HG02759 (cell line): Measurements from ENCODE around the gene C9orf153.
"Not testable (repeated sequence)": the region's sequence is repeated elsewhere in the genome, so short reads cannot be mapped to it uniquely, and the experiment has no call there.

Source experiments
- ATAC-seq: cut with Tn5 transposase; IDR thresholded peaks from one replicate; pipeline ENCODE4 v1.9.1; 2021; ENCODE audit warnings: mild to moderate bottlenecking, moderate library complexity; ENCODE audit not compliant: unreplicated experiment

The C9orf153 gene

GRCh38 chr9:86193088-86193487, 66.4 kb downstream of the C9orf153 start:
- ATAC-seq = no peak

GRCh38 chr9:86190700-86191099, 68.8 kb downstream of the C9orf153 start:
- ATAC-seq = not testable (repeated sequence)

DNA sequence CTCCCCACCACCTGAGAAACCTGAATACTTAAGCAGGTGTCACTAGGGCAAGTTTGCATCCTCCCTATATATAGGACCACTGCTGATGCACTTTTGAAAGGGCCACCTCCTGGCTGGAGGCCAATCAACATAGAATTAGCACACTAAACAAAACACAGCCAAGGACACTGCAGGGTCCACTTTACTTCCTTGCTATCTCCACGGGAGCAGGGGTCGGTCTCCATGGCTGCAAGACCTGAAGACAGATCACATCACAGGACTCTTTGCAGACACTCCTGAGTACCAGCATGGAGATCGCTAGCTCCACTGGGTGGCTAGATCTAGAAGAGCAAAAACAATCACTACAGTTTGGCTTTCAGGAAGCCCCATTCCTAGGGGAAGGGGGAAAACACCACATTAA, 72.3 kb downstream of the C9orf153 start:
- no peak for ATAC-seq

DNA sequence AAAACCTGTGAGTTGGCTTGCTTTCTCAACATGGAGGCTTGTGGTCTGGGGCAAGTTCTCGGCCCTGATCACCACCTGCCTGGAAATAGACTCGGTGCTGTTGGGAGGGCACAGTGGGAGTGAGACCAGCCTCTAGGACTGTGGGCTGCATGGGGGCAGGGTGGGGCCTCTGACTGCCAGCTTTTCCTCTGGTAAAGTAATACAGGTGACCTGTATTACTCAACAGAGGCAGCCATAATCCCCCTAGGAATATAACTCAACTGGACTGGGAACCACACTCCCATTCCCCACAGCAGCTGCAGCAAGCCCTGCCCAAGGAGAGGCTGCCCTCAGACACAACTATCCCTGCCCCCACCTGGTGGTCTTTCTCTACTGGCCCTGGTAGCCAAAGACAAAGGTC, 72.8 kb downstream of the C9orf153 start:
- no peak for ATAC-seq

- ATAC-seq = no peak
Measured at GRCh38 chr9:86185872-86186271, 73.6 kb downstream of the C9orf153 start.

GRCh38 chr9:86184138-86184524, 75.3 kb downstream of the C9orf153 start:
- no peak for ATAC-seq

DNA sequence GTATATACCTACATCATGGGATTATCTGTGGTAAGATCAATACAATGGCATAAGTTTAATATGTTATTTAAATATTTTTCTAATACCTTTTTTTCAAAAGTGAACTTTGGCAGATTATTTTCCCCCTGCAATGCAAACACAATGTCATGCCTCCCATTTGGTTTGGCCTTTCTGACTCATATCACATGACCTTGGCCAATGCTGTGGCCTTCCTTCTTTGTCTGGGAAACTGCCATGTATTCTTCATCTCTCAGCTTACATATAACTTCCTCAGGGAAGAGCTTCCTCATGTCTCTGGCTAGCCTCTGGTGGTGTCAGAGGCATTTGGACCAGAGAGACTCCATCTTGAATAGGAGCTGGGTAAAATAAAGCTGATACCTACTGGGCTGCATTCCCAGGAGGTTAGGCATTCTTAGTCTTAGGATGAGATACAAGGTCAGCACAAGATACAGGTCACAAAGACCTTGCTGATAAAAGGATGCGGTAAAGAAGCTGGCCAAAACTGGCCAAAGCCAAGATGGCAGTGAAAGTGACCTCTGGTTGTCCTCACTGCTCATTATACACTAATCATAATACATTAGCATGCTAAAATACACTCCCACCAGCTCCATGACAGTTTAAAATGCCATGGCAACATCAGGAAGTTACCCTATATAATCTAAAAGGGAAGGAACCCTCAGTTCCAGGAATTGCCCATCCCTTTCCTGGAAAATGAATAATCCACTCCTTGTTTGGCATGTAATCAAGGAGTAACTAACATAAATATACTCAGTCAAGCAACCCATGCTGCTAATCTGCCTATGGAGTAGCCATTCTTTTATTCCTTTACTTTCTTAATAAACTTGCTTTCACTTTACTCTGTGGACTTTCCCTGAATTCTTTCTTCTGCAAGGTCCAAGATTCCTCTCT, 76.0 kb downstream of the C9orf153 start:
- no peak for ATAC-seq

GRCh38 chr9:86181379-86182315, 77.8 kb downstream of the C9orf153 start:
- no peak for ATAC-seq

DNA sequence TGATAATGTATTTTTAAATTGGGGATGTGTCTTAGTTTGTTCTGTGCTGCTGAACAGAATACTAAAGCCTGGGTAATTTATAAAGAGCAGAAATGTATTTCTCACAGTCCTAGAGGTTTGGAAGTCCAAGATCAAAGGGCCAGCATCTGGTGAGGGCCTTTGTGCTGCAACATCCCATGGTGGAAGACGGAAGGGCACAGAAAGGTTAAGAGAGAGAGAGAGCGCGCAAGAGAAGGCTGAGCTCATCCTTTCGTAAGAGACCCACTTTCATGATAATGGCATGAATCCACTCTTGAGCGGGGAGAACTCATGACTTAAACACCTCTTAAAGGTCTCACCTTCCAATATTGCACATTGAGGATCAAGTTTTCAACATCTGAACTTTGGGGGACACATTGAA, 81.0 kb downstream of the C9orf153 start:
- ATAC-seq = no peak

GRCh38 chr9:86177995-86178394, 81.5 kb downstream of the C9orf153 start:
- ATAC-seq = no peak

DNA sequence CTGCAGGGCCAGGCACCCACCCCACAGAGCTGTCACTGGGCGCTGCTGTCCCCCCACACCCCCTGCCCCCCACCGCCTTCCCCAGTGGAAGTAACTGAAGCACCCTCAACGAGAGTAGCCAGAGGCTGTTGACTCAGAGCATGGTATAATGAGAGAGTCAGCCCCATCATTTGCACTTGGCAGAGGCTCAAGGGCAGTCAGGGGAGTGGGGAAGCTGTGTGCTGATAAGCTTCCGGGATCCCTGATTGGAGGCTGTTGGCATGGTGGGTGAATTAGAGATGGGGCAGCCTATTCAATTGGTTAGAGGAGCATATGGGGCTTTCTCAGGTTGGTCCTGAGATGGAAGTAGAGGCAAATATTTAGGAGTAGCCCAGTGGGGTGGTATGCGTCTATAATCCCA, 83.0 kb downstream of the C9orf153 start:
- no peak for ATAC-seq

GRCh38 chr9:86175743-86176456, 83.6 kb downstream of the C9orf153 start:
- ATAC-seq = no peak

- ATAC-seq = no peak
Measured at GRCh38 chr9:86175223-86175622, 84.2 kb downstream of the C9orf153 start.
